Stimulated activated CD8-positive, alpha-beta memory T cell treated with anti-CD3 and anti-CD28 coated beads, Interleukin-4, amount 100 ng/mL, for 48 hours (primary cell): ENCODE results near the gene YTHDF1.

ENCODE experiments used
- DNase-seq: peaks from one replicate; pipeline ENCODE4 v3.0.0-alpha.2; 2020

Gene YTHDF1

DNA sequence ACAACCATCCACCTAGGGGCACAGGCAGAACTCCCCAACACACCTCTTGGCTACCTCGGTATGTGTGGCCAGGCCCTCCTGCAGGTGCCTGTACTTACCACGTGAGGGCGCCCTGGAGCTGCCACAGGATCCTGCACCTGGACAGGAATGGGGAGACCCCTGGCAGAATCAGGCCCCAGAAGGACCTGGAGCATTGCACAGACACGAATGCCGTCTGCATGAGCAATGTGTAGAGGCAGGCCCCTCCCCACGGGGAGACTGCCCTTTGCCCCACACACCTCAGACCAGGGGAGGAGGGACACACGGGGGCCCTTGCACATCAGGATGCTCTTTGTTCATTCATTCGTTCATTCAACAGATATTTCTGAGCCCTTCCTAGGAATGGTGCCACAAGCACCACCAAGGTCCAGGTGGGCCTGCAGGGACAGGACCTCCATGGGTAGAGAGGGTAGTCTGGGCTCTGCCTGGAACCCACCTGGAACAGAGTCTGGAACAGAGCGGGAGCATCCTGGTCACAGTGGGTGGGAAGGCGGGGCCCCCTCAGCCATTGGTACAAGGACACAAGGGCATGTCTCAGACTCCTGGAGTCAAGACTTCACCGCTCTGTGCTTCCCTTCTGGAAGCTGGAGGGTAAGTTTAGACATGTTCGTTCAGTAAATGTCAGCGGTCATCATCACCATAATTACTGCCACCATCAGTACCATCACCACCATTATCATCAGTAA is 32.3 kb downstream of the YTHDF1 start:
- peak; percentile 78 for DNase-seq

DNA sequence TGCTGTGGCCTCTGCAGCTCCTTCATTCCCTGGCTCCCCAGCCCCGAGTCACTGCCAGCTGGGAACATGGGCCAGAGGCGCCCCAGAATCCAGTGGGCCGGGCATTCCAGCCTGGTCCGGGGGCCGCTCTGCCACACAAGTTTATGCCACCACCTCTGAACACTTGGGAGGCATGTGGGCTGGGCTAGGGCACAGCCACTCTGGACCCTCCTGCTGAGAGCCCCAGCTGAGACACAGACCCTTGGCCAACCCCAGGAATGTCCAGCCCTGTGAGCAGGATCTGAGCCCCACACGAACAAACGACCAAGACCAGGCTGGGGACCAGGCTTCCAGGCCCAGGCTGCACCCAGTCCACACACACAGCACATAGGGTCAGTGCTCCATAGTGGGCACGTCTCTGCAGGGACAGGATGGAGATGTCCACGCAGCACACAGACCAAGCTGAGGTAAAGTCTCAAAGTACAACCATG is 33.0 kb downstream of the YTHDF1 start:
- no peak for DNase-seq

DNA sequence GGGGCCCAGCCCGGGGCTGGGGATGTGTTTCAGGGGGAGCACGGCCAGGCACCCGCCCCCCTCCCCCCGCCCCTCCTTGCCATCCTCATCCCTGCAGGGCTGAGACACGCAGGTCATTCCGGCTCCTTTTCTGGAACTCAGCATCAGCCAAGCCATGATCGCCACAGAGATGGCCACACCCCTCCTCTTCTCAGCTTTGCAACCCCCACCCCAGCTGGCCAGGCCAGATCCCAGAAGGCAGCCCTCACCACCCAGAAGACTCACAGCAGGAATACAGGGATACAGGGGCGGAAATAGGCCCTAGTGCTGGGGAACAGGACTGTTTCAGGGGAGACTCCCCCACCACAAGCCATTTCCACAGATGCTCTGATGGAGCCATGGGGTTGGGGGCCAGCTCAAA is 33.5 kb downstream of the YTHDF1 start:
- no peak for DNase-seq

- DNase-seq = no peak
Measured at GRCh38 chr20:63181226-63181625, 34.7 kb downstream of the YTHDF1 start.

DNA sequence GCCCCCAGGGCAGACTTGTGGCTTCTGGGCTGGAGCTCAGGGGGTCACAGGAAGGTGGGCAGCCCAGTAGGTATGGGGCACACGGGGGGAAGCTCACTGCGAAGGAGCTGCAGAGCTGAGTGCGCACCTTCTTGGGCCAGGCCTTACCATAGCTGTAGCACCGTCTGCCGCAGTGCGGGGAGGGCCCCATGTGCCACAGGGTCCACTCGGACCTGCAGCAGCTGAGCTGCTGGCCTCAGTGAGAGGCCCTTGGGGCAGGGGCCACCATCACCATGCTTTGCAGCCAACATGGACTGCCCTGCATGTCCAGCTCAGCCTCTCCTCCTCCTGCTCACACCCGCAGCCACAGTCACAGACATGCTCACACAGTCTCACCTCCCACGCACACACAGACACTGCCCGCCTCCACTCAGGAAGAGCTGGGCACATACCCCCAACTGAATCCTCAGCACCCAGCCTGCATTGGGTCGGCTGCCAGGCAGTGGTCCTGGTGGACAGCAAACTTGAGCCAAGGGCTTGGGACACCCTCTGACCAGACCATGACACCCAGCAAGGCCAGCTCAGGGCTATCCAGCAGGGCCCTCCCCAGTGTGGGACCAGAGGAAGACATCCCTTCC is 35.3 kb downstream of the YTHDF1 start:
- no peak for DNase-seq

DNA sequence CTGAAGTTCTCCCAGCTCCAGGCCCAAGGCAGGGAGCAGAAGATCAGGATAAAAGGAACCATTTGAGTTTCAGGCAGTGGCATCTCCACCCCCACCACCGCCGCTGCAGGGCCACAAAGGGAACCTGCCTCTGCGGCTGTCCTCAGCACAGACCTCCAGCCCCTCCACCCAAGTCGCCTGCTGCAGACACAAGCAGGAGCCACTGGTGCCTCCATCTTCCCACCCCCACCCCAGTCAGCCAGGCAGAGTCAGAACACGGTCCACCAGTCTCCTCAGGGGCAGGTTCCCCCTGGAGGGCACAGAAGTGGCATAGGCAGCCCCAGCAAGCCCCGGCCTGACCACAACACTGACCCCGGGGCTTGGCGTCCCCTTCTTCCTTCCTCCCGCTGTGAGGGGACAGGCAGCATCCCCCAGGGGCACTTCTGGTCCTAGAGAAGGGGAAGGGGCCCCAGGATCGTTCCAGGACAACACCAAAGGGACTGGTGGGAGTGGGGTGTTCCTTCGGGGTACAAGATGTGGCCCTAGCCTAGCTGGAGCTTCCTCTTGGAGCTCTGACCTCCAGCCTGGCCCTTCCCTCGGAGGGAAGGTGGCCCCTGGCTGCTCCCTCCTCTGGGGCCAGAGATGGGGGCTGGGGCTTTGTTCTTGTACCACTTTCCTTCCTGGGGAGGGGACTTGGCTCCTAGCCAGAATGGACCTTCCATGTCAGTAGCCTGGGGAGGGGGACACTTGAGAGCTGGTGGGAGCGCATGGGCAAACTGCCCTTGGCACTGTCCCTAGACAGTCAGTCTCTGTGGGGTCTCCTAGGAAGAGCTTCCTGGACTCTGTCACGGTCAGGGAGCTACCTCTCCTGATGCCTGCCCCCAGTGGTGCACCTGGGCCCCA is 36.0 kb downstream of the YTHDF1 start:
- no peak for DNase-seq

- peak; percentile 77 for DNase-seq
Measured at GRCh38 chr20:63178889-63179686, 36.8 kb downstream of the YTHDF1 start.

GRCh38 chr20:63178446-63178820 is 37.5 kb downstream of the YTHDF1 start:
- no peak for DNase-seq

DNA sequence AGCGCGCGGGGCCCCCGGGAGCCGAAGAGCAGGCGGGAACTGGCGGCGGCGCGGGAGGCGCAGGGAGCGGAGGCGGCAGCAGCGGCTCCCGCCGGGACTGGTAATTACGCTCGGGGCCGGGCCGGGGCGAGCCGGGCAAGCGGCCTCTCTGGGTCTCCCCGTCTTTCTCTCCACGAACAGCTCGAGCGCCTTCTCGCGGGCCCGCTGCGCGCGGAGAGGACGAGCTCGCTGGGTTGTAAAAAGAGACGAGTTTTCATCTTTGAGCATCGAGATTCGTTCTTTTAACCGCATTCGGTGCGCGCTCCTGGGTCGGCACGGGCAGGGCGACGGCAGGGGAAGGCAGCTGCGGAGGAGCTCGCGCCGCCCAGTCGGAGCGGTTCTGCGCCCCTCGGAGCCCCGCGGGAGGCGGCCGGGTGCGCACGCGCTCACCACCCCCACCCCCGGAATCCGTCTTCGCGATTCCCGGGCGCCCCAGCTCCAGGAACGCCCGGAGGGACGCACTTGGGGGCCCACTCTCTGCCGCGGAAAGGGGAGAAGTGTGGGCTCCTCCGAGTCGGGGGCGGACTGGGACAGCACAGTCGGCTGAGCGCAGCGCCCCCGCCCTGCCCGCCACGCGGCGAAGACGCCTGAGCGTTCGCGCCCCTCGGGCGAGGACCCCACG is 38.0 kb downstream of the YTHDF1 start:
- DNase-seq = no peak

DNA sequence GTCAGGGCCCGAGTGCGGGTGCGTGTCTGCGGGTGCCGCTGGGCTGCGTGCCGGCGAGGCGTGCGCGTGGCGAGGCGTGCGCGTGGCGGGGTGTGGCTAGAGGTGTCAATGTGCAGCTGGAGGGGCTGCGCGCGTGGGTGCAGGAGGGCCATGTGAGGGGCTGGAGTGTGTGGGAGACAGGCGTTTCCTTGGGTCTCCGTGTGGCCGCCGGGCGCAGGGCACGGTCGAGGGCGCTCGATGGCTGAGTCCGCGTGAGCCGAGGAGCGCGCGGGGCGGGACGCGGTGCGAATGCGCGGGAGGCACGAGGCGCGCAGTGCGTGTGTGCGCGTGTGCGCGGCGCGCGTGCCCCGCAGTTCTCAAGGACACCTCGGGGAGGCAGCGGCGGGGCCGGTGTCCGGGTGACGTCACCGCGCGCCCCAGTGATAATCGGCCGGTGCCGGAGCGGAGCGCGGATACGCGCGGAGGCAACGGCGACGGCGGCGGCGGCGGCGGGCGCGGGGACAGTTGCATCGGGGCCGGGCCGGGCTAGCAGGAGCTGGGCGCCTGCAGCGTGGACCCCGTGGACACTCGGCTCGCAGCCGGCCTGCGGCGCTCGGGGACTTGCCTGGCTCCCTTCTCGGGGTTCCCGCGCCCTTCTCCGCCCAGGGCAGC is 38.7 kb downstream of the YTHDF1 start:
- DNase-seq = peak; percentile 57

DNA sequence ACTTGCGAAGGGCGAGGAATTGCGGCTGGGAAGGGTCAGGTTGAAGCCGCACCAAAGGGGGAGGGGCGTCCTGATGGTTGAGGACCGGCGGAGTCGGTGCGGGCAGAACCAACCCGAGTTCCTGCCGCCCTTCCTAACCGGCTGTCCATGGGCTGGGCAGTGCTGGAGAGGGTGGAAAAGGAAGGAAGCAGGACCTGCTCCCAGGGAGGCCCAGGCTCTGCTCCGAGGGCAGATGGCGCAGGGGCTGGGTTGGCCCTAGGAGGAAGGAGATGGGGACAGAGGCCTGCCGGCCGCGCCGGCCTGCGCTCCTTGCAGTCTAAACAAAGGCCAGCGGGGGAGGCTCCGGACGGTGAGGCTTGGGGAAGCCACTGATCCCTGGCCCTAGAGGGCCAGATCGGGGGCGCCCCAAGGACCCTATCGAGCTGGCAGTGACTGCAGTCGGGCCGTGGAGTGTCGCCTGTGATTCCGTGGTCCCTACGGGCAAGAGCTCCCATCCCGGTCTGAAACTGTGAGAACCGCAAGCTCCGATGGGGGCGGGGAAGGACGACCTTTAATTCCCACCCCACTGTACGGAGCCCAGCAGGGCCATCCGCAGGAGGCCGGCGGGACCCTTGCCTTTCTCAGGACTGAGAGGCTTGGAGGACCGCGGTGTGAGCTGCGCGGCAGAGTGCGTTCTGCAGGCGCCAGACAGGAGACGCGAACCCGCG is 39.4 kb downstream of the YTHDF1 start:
- DNase-seq = no peak

- no peak for DNase-seq
Measured at GRCh38 chr20:63176034-63176426, 39.9 kb downstream of the YTHDF1 start.

GRCh38 chr20:63175038-63175895 is 40.7 kb downstream of the YTHDF1 start:
- no peak for DNase-seq

- no peak for DNase-seq
Measured at GRCh38 chr20:63174309-63175037, 41.5 kb downstream of the YTHDF1 start.

DNA sequence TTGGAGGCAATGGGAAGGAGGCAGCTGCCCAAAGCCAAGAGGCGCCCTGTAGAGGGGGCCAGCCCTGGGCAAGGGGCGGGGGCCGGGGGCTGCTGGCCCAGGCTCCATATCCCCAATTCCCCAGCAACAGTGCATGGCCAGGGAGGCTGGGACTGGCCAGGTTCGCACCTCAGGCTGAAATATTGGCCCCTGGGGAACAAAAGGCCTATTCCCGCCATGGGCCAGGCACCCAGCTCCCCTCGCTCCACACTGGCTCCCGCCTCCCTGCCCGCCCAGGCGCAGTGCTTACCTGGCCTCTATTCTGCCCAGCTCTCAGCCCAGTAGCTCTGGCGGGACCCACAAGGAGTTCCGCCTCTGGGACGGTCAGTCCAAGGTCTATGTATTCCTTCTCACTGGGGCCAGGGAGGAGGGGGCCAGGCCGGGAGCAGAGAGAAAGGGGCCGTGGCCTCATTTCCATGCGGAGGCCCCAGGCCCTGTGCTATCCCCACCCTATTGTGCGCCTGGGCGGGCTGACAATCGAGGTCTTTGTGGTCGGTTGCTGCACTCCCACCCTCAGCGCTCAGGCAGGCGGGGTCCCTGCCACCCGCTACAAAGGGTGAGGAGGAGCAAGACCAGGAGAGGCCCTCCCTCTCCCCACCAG is 42.3 kb downstream of the YTHDF1 start:
- DNase-seq = no peak

DNA sequence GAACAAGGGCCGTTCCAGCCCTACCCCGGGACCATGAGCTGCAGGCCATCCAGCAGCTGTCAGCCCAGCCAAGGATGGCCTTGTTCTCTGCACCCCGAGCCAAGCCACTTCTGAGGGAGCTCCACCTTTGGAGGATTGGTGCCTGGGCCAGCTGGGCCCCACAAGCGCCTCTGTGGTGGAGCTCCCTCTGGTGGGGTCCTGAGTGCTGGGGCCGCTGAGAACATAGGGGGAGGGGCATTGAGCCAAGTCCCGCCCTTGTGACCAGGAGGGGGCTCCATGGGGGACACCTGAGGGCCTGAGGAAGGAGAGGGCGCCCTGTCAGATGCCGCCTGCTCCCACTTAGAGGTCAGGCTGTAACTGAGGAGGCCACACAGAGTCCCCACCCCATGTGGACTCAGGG is 43.2 kb downstream of the YTHDF1 start:
- peak; percentile 44 for DNase-seq

- DNase-seq = no peak
Measured at GRCh38 chr20:63171991-63172390, 43.9 kb downstream of the YTHDF1 start.

GRCh38 chr20:63169681-63170080 is 46.2 kb downstream of the YTHDF1 start:
- no peak for DNase-seq

- DNase-seq = no peak
Measured at GRCh38 chr20:63168861-63169260, 47.1 kb downstream of the YTHDF1 start.
